HG02840 (cell line): ENCODE measurements around the gene FANCD2OS.
"Not testable (repeated sequence)": the region's sequence is repeated elsewhere in the genome, so short reads cannot be mapped to it uniquely, and the experiment has no call there.

ENCODE experiments used
- ATAC-seq: cut with Tn5 transposase; IDR thresholded peaks from one replicate; pipeline ENCODE4 v1.9.1; 2021; ENCODE audit warnings: mild to moderate bottlenecking, moderate library complexity, moderate number of reproducible peaks; ENCODE audit not compliant: unreplicated experiment, low FRiP score

The FANCD2OS gene

GRCh38 chr3:10108091-10108490 lies at the start of gene FANCD2OS:
FANCD2OS (minus strand) TSS chr3:10108255; CDS start chr3:10104774, 3,481 bp downstream.
- ATAC-seq, result no peak

GRCh38 chr3:10157031-10157430 lies 49.0 kb upstream of the FANCD2OS start:
- no peak for ATAC-seq

- ATAC-seq, result no peak
Observed at GRCh38 chr3:10155658-10156057, 47.6 kb upstream of the FANCD2OS start.

GRCh38 chr3:10155123-10155472 lies 47.0 kb upstream of the FANCD2OS start:
- no peak for ATAC-seq

- ATAC-seq, result no peak
Observed at GRCh38 chr3:10154335-10155122, 46.5 kb upstream of the FANCD2OS start.

GRCh38 chr3:10150987-10151386 lies 42.9 kb upstream of the FANCD2OS start:
- no peak for ATAC-seq

GRCh38 chr3:10149226-10149625 lies 41.2 kb upstream of the FANCD2OS start:
- no peak for ATAC-seq

GRCh38 chr3:10145685-10146084 lies 37.6 kb upstream of the FANCD2OS start:
- no peak for ATAC-seq

GRCh38 chr3:10142707-10143560 lies 34.9 kb upstream of the FANCD2OS start:
- no peak for ATAC-seq

- no peak for ATAC-seq
Observed at GRCh38 chr3:10140996-10141546, 33.0 kb upstream of the FANCD2OS start.

GRCh38 chr3:10137178-10137577 lies 29.1 kb upstream of the FANCD2OS start:
- ATAC-seq, result no peak

GRCh38 chr3:10136426-10137005 lies 28.5 kb upstream of the FANCD2OS start:
- ATAC-seq, result no peak

- not testable (repeated sequence) for ATAC-seq
Observed at GRCh38 chr3:10135872-10136271, 27.8 kb upstream of the FANCD2OS start.

GRCh38 chr3:10122724-10123123 lies 14.7 kb upstream of the FANCD2OS start:
- no peak for ATAC-seq

- ATAC-seq, result no peak
Observed at GRCh38 chr3:10121064-10121463, 13.0 kb upstream of the FANCD2OS start.

- no peak for ATAC-seq
Observed at GRCh38 chr3:10119376-10119775, 11.3 kb upstream of the FANCD2OS start.

GRCh38 chr3:10116928-10117327 lies 8.9 kb upstream of the FANCD2OS start:
- no peak for ATAC-seq

- no peak for ATAC-seq
Observed at GRCh38 chr3:10116138-10116460, 8.0 kb upstream of the FANCD2OS start.

GRCh38 chr3:10115326-10116137 lies 7.5 kb upstream of the FANCD2OS start, which contains the start of gene BRK1:
BRK1 (plus strand) TSS chr3:10115675; CDS start chr3:10115702, 27 bp downstream.
- ATAC-seq, result peak; percentile 94

- no peak for ATAC-seq
Observed at GRCh38 chr3:10106919-10107318, 1.1 kb downstream of the FANCD2OS start.
